OCI-LY1 (cell line): Measurements from ENCODE around the gene RAB4B.

ENCODE experiments used
- H2AFZ ChIP-seq: fragments of 200-600 bp; sonication (generic), shearing (Covaris generic); 2 replicates; pipeline ENCODE4 v1.6.0; 2014; ENCODE audit warnings: antibody characterized with exemption, mild to moderate bottlenecking, low read length
- H3F3A ChIP-seq: fragments of 200-600 bp; sonication (generic), shearing (Covaris generic); 2 replicates; pipeline ENCODE4 v1.6.0; 2014; ENCODE audit warnings: mild to moderate bottlenecking, antibody characterized with exemption, low read length, moderate library complexity; ENCODE audit not compliant: insufficient read depth
- H3K27ac ChIP-seq: fragments of 200-600 bp; sonication (generic); 2 replicates; pipeline ENCODE4 v1.5.1; 2014; ENCODE audit warnings: low read length, mixed run types, mild to moderate bottlenecking, low read depth; ENCODE audit not compliant: poor library complexity, severe bottlenecking
- H3K27me3 ChIP-seq: fragments of 200-600 bp; sonication (generic); 2 replicates; pipeline ENCODE4 v1.6.0; 2014; ENCODE audit warnings: antibody characterized with exemption, mild to moderate bottlenecking, low read length, moderate library complexity; ENCODE audit not compliant: insufficient read depth
- H3K36me3 ChIP-seq: fragments of 200-600 bp; sonication (generic); 2 replicates; pipeline ENCODE4 v1.6.1; 2014; ENCODE audit warnings: mild to moderate bottlenecking, antibody characterized with exemption, low read length, moderate library complexity, mixed read lengths; ENCODE audit not compliant: insufficient read depth
- H3K4me1 ChIP-seq: fragments of 200-600 bp; sonication (generic); 2 replicates; pipeline ENCODE4 v1.5.1; 2014; ENCODE audit warnings: mild to moderate bottlenecking, low read length, moderate library complexity; ENCODE audit not compliant: insufficient read depth, severe bottlenecking
- H3K4me2 ChIP-seq: fragments of 200-600 bp; sonication (generic), shearing (Covaris generic); 2 replicates; pipeline ENCODE4 v1.6.1; 2014; ENCODE audit warnings: low read length
- H3K4me3 ChIP-seq: fragments of 200-600 bp; sonication (generic); 2 replicates; pipeline ENCODE4 v1.5.1; 2014; ENCODE audit warnings: low read length, low read depth, mild to moderate bottlenecking, mixed read lengths; ENCODE audit not compliant: poor library complexity, severe bottlenecking
- H3K79me2 ChIP-seq: fragments of 200-600 bp; shearing (Covaris generic); 2 replicates; pipeline ENCODE4 v1.6.1; 2016; ENCODE audit warnings: mixed run types, low read length, mixed read lengths; ENCODE audit not compliant: insufficient read depth
- H3K9ac ChIP-seq: fragments of 200-600 bp; sonication (generic), shearing (Covaris generic); 2 replicates; pipeline ENCODE4 v1.6.1; 2014; ENCODE audit warnings: mild to moderate bottlenecking, low read length, mixed read lengths
- H3K9me2 ChIP-seq: fragments of 200-600 bp; sonication (generic), shearing (Covaris generic); 2 replicates; pipeline ENCODE4 v1.6.1; 2014; ENCODE audit warnings: low read depth, mild to moderate bottlenecking, low read length, mixed read lengths
- H3K9me3 ChIP-seq: fragments of 200-600 bp; shearing (Covaris generic); 2 replicates; pipeline ENCODE4 v1.6.1; 2014; ENCODE audit warnings: low read length, mixed read lengths
- H4K20me1 ChIP-seq: fragments of 200-600 bp; sonication (generic), shearing (Covaris generic); 2 replicates; pipeline ENCODE4 v1.6.0; 2016; ENCODE audit warnings: mild to moderate bottlenecking, low read length; ENCODE audit not compliant: insufficient read depth
- EZH2 ChIP-seq: fragments of 200-600 bp; sonication (generic), shearing (Covaris generic); IDR thresholded peaks from 2 replicates; pipeline ENCODE4 v1.8.0; 2017; ENCODE audit warnings: borderline replicate concordance, mixed run types, mild to moderate bottlenecking, antibody characterized with exemption, low read length, moderate library complexity, mixed read lengths
- TF ChIP-seq, protein P1 (sequence below): fragments of 200-600 bp; sonication (generic), shearing (Covaris generic); IDR thresholded peaks from 2 replicates; pipeline ENCODE4 v1.5.1; 2017; ENCODE audit warnings: mild to moderate bottlenecking, antibody characterized with exemption, low read length, moderate library complexity, mixed read lengths

Gene RAB4B

DNA sequence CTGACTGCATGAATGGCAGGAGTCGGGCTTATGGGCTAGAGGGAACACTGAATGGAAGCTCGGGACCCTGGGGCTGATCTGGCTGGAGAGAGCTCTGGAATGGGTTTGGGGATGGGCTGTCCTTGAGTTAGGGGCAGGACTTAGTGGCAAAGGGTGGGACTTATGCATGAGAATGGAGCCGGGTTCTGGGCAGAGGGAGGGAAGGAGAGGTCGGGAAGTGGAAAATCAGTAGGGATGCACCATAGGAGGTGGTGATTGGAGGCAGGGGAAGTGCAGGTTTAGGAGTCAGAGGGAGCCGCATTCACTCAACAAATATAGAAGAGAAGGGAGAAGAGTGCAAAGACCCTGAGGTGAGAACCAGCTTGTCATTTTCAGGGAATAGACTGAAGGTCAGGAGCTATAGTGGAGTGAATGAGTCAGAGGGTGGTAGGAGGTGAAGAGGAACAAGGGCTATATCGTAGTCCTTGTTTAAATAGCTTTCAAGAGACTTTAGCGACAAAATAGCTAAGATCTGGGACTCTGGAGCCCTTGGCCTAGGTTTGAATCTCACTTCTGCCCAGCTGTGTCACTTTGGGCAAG lies 748 bp downstream of the RAB4B start:
- Histone ChIP-seq H3K9me3 (no peaks in the 10 kb centered on the region), H3K4me3 (peak overlapping the region; percentile 73), H3K4me1 (peaks cover 43% of the 10 kb centered on the region), H3K4me2 (peak overlapping the region; percentile 82), H2AFZ (no peak overlapping the region), H3K9me2 (no peaks in the 10 kb centered on the region), H3K79me2 (no peaks in the 10 kb centered on the region), H3K27me3 (no peaks in the 10 kb centered on the region), H3K27ac (peak overlapping the region; percentile 99), H3K9ac (peak overlapping the region; percentile 82), H4K20me1 (no peaks in the 10 kb centered on the region), H3F3A (no peaks in the 10 kb centered on the region), H3K36me3 (peaks cover 8% of the 10 kb centered on the region)
- TF ChIP-seq EZH2 = no peak
- TF ChIP-seq, protein P1, sequence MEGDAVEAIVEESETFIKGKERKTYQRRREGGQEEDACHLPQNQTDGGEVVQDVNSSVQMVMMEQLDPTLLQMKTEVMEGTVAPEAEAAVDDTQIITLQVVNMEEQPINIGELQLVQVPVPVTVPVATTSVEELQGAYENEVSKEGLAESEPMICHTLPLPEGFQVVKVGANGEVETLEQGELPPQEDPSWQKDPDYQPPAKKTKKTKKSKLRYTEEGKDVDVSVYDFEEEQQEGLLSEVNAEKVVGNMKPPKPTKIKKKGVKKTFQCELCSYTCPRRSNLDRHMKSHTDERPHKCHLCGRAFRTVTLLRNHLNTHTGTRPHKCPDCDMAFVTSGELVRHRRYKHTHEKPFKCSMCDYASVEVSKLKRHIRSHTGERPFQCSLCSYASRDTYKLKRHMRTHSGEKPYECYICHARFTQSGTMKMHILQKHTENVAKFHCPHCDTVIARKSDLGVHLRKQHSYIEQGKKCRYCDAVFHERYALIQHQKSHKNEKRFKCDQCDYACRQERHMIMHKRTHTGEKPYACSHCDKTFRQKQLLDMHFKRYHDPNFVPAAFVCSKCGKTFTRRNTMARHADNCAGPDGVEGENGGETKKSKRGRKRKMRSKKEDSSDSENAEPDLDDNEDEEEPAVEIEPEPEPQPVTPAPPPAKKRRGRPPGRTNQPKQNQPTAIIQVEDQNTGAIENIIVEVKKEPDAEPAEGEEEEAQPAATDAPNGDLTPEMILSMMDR = no peak

DNA sequence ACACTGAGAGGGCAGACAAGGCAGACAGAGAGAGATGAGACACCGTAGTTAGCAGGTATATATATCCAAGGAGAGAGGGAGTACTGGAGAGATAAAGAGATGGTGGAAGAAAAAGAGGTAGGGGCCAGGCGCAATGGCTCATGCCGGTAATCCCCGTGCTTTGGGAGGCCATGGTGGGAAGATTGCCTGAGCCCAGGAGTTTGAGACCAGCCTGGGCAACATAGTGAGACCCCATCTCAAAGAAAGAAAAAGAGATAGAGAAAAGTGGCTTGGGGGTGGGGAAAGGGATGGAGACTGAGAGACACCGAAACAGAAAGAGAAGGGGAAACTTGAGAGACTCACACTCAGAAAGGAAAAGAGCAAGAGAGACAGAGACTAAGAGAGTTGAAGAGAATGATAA lies 2.5 kb downstream of the RAB4B start:
- Histone ChIP-seq H2AFZ (no peak overlapping the region), H3K9me3 (no peaks in the 10 kb centered on the region), H3K27me3 (no peaks in the 10 kb centered on the region), H3K27ac (no peak overlapping the region), H3K9me2 (no peaks in the 10 kb centered on the region), H3K36me3 (peaks cover 16% of the 10 kb centered on the region), H3K4me1 (peaks cover 32% of the 10 kb centered on the region), H3K4me2 (no peak overlapping the region), H3K9ac (no peak overlapping the region), H4K20me1 (no peaks in the 10 kb centered on the region), H3F3A (no peaks in the 10 kb centered on the region), H3K79me2 (no peaks in the 10 kb centered on the region), H3K4me3 (no peak overlapping the region)
- TF ChIP-seq EZH2 = no peak
- TF ChIP-seq, protein P1 = no peak

DNA sequence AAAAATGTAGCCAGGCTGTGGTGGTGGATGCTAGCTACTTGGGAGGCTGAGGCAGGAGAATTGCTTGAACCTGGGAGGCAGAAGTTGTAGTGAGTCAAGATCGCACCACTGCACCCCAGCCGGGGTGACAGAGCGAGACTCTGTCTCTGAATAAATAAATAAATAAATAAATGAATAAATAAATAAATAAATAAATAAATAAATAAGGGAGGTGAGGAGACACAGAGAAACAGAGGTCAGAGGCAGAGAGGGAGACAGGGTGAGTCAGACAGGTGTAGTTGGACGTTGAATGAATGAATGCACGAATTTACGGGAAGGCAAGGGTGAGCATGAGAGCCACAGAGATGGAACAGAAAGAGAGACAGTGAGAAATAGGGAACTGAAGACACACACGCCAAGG lies 3.1 kb downstream of the RAB4B start:
- H3K9me3 ChIP-seq = no peaks in the 10 kb centered on the region
- H3K36me3 ChIP-seq = peaks cover 14% of the 10 kb centered on the region
- no peaks in the 10 kb centered on the region for H3K79me2 ChIP-seq
- peaks cover 26% of the 10 kb centered on the region for H3K4me1 ChIP-seq
- no peaks in the 10 kb centered on the region for H3F3A ChIP-seq
- TF ChIP-seq, protein P1 = no peak
- TF ChIP-seq EZH2 = no peak
- H3K4me2 ChIP-seq = no peak overlapping the region
- H3K4me3 ChIP-seq = no peak overlapping the region
- no peaks in the 10 kb centered on the region for H4K20me1 ChIP-seq
- H3K9me2 ChIP-seq = no peaks in the 10 kb centered on the region
- no peaks in the 10 kb centered on the region for H3K27me3 ChIP-seq
- H3K9ac ChIP-seq = no peak overlapping the region
- no peak overlapping the region for H2AFZ ChIP-seq
- no peak overlapping the region for H3K27ac ChIP-seq
